Muscle of arm (tissue), 12 donors: ENCODE measurements around the gene LRBA. TPM values are rescaled to one million over a fixed set of nuclear protein-coding genes. Genes with fewer than 3 reads are reported as not detected.
A peak's percentile ranks its signal among the peaks of the same experiment; 100 is the strongest.
"Not testable (repeated sequence)": the region's sequence is repeated elsewhere in the genome, so short reads cannot be mapped to it uniquely, and the experiment has no call there.

Experiments
- DNase-seq: peaks from one replicate; pipeline ENCODE4 v3.0.0-alpha.2; 2013
- polyA plus RNA-seq, 12 donors: library from polyadenylated mRNA; unstranded; fragments of 120-200 nt; gene quantifications; one replicate each; pipeline ENCODE4 v1.2.1, GENCODE V29; 2013; ENCODE audit not compliant: insufficient read length in 12 of 12

LRBA gene
- polyA plus RNA-seq, 12 donors, result 20.1 to 39.7 (median 24.1) TPM; not detected in 1

GRCh38 chr4:150679018-150679764 lies 335.9 kb downstream of the LRBA start:
- peak; percentile 9 for DNase-seq

GRCh38 chr4:150673793-150674192 lies 341.3 kb downstream of the LRBA start:
- DNase-seq, result no peak

DNA sequence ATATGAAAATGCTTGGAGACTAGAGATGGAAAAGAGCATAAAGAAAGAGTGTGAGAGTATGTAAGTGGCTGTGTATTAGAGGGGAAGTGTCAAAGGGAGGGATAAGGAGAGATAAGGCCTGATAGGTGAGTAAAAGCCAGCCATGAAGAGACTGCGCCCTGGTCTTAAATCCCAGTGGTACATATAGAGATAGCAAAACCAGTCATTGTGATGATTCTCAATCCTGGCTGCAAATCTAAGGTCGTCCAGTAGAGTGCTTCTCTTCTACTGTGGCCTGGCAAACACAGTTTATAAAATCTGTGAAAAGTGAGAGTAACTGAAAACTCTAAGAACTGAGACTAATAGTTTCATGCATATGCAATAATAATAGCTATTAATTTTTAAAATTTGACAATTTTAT lies 346.3 kb downstream of the LRBA start:
- DNase-seq, result no peak

DNA sequence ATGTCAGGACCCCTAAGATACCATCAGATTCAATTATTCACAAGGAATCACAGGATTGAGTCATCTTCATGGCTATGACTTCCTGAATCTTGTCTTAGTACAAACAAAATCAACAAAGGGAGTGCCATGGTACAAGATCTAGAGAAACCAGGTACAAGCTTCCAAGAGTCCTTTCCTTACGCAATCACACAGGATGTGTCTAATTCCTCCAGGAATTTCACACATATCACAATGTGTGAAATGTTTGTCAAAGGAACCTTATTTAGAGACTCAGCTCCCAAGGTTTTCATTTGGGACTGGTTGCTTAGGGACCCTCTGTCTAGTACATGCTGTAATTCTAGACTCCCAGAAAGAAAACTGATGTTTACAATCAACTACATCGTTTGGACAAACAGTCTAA lies 350.1 kb downstream of the LRBA start:
- DNase-seq, result no peak

DNA sequence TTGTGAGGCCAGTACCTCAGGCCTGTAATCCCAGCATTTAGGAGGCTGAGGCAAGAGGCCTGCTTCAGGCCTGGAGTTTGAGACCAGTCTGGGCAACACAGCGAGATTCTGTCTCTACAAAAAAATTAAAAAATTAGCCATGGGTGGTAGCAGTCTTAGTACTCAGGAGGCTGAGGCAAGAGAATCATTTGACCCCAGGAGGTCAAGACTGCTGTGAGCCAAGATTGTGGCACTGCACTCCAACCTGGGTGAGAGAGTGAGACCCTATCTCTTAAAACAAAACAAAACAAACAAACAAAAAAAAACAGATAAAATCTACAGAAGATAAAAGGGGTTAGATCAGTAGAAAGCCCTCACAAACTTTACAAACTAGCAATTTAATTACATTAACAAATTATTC lies 352.4 kb downstream of the LRBA start:
- no peak for DNase-seq

- not testable (repeated sequence) for DNase-seq
These were observed 353.5 kb downstream of the LRBA start for GRCh38 chr4:150661551-150661950.

DNA sequence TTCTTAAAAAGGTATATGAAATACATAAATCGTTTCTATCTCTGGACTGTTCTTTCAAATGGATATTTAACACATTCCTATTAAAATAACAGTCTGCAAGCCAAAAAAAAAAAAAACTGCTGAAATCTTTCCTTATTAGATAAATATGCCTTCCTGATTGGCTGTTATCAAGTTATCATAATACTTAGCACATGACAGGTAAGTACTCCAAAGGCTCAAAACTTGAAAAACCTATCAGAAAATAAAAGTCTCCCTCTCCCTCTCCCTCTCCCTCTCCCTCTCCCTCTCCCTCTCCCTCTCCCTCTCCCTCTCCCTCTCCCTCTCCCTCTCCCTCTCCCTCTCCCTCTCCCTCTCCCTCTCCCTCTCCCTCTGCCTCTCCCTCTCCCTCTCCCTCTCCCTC lies 356.8 kb downstream of the LRBA start:
- DNase-seq, result not testable (repeated sequence)

GRCh38 chr4:150656891-150657290 lies 358.2 kb downstream of the LRBA start:
- no peak for DNase-seq

DNA sequence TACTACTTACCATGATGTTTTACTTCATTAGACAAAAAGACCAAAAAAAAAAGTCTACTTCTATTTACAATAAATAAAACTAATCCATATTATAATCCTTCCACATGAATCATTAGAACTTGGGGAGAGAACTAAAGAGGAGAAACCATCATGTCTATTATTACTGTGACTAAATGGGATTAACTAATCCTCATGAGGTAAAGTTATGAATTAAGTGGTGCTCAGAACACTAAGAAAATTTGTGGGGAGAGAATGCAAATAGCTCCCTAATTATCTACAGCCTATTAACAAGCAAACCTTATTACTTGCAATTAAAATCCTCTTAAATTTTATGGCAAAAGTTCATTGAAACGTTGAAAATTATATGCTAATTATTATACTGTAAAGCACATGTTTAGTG lies 364.3 kb downstream of the LRBA start:
- DNase-seq, result no peak

DNA sequence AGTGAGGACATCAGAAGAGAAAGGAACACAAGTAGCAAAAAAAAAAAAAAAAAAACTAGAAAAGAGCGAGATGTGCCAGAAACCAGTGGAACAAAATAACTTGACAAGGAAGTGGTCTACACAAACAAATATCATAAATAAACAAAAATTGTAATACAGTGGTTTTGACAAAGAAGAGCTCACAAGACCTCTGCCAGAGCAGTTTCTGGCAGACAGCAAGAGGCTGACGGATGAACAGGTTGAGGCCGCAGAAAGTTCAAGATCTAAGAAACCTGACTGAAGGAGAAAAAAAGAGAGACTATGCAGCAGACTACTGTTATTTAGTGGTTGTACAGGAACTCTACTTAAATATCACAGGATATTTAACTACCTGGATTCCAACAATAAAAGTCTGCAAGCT lies 367.0 kb downstream of the LRBA start:
- DNase-seq, result no peak

- no peak for DNase-seq
These were observed 368.1 kb downstream of the LRBA start for GRCh38 chr4:150647008-150647407.

GRCh38 chr4:150641612-150642011 lies 373.5 kb downstream of the LRBA start:
- DNase-seq, result no peak

DNA sequence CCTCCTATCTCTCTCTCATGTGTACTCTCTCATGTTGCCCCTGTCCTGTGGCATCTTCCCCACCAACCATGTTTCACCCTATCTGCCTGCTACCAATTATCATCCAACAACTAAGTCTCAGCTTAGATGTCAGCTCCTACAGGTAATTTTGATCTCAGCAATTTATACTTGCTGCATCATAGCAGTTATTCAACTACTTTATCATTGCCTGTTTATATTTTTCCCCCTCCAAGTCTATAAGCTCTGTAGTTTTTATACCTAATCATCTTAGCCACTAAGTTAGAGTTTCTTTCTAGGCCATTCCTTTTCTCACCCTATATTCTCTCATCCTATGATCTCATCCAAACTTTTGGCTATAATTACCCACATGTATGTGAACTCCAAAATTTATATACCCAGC lies 382.4 kb downstream of the LRBA start:
- DNase-seq, result no peak

GRCh38 chr4:150628073-150628472 lies 387.0 kb downstream of the LRBA start:
- no peak for DNase-seq

- DNase-seq, result no peak
These were observed 390.1 kb downstream of the LRBA start for GRCh38 chr4:150625033-150625432.

DNA sequence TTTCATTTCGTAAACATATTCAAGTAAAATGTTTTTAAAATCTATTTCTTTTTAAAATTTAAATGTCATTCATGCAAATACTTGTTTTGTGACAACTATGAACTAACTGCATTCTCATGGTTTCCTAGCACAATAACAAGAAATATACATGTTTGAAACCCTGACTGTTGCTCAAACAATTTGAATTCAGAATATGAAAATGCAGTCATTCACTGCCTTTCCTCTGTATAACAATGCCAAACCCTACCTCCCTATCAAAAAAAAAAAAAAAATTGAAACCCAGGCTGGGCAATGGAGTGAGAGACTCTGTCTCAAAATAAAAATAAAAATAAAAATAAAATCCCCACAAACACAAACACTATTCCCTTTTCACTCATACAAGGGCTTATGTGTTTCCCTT lies 391.0 kb downstream of the LRBA start:
- DNase-seq, result no peak

GRCh38 chr4:150619042-150619441 lies 396.0 kb downstream of the LRBA start:
- DNase-seq, result peak; percentile 22

DNA sequence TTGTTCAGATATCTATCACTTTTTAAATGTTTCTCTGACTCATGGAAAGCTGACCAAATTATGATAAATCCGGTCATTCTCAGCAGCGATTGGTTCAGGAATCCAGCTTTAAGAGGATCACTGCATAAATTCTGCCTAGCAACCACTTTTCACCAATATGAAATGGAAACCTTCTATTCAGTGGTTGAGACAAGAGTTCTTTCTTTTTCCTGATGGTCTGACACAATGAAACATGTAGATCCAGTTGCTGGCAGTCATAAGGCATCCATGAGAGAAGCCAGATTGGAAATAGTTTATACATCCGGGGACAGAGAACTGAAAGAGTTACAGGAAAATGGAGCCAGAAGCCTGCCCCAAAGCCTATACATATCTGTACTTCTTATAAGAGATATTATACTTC lies 406.0 kb downstream of the LRBA start:
- DNase-seq, result no peak

DNA sequence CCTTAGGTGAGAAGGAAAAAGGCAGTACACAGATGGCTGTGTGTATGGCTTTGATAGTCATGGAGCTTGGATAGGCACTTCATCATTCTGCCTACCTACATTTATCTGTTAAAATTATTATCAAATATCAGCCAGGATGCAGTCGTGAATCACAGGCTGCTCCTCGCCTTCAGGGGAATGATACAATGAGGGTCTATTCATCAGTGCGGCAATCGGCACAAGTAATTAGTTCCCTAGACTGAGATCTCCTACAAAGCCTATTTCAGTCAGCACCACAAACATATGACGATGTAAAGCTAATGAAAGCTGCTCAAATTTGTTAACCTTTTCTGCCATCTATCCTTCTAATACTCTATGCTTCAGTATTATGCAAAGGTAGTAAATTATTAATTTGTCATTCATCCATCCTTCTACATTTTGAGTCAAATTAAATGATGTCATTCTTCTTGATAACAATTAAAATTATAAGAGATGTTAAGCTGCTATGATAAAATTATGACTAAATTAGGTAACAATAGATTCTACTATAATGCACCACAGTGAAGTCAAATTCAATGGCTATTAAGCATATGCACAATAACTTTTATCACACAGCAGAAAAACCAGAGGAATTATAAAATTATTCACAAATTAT lies 414.2 kb downstream of the LRBA start:
- no peak for DNase-seq

DNA sequence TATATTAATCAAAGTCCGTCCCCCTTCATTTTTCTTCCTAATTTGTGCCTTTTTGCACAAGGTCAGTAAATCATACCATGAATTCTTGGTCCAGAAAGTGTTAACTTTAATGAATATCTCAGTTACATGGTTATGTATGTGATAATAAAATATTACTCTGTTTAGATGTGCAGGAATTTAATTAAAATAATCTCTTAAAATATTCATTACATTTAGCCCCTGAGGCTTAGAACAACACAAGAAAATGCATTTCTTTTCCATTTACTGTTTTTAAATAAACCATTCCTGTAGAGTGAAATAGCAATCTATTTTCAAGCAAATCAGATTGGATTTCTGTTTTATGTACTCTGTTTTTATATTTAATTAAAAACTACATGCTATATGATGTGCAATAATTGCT lies 415.5 kb downstream of the LRBA start:
- no peak for DNase-seq

GRCh38 chr4:150598909-150599308 lies 416.2 kb downstream of the LRBA start:
- DNase-seq, result no peak

- DNase-seq, result no peak
These were observed 421.1 kb downstream of the LRBA start for GRCh38 chr4:150593996-150594395.

GRCh38 chr4:150591904-150592303 lies 423.2 kb downstream of the LRBA start:
- no peak for DNase-seq

- DNase-seq, result no peak
These were observed 423.7 kb downstream of the LRBA start for GRCh38 chr4:150591406-150591805.
